ENCODE measurements around the gene CALY. TPM values are rescaled to one million over a fixed set of nuclear protein-coding genes. Genes with fewer than 3 reads are reported as not detected.

CALY gene
- total RNA-seq, 1 donor: not detected

DNA sequence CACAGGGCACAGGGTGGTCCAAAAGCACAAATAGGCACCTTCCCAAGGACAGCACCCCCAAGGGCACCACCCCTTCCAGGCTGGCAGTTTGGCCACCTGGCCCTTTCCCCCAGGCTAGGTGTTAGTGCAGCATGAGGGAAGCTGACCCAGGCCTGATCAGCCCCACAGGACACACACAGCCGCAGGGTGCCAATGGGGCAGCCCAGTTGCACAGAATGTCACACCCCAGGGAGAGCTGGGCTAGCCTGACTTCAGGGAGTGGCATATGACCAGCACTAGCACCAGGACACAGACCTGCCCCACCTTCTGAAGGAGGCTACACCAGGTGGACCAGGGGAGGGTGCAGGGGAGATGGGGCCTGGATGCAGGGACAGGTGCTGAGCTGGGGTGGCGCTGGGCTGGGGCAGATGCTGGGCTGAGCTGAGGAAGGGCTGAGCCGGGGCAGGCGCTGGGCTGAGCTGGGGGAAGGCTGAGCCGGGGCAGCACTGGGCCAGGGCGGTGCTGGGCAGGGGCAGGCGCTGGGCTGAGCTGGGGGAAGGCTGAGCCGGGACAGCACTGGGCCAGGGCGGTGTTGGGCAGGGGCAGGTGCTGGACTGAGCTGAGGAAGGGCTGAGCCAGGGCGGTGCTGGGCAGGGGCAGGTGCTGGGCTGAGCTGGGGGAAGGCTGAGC is 56.2 kb downstream of the CALY start:
- H3K4me3 ChIP-seq (ENCODE audit: insufficient read depth, low read length): no peak overlapping the region
- no peak overlapping the region for H3K27ac ChIP-seq (ENCODE audit: low read depth, low read length)
- peaks cover 34% of the 10 kb centered on the region for H3K36me3 ChIP-seq (ENCODE audit: insufficient read depth, low read length)
- TF ChIP-seq, protein P1, sequence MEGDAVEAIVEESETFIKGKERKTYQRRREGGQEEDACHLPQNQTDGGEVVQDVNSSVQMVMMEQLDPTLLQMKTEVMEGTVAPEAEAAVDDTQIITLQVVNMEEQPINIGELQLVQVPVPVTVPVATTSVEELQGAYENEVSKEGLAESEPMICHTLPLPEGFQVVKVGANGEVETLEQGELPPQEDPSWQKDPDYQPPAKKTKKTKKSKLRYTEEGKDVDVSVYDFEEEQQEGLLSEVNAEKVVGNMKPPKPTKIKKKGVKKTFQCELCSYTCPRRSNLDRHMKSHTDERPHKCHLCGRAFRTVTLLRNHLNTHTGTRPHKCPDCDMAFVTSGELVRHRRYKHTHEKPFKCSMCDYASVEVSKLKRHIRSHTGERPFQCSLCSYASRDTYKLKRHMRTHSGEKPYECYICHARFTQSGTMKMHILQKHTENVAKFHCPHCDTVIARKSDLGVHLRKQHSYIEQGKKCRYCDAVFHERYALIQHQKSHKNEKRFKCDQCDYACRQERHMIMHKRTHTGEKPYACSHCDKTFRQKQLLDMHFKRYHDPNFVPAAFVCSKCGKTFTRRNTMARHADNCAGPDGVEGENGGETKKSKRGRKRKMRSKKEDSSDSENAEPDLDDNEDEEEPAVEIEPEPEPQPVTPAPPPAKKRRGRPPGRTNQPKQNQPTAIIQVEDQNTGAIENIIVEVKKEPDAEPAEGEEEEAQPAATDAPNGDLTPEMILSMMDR (IDR thresholded peaks at IDR 0.05; ENCODE audit: extremely low read depth, low read depth, low read length): no peak
- peaks cover 16% of the 10 kb centered on the region for H3K27me3 ChIP-seq (ENCODE audit: insufficient read depth, low read length)
- peaks cover 10% of the 10 kb centered on the region for H4K20me1 ChIP-seq (ENCODE audit: insufficient read depth, low read length)
- DNase-seq (ENCODE audit: insufficient read length, low spot score, missing footprints): peak; percentile 87
- H2AFZ ChIP-seq (ENCODE audit: low read length): no peak overlapping the region
- no peaks in the 10 kb centered on the region for H3K4me1 ChIP-seq (ENCODE audit: insufficient read depth, low read length)
- no peaks in the 10 kb centered on the region for H3K79me2 ChIP-seq (ENCODE audit: insufficient read depth, low read length)
- no peak overlapping the region for H3K4me2 ChIP-seq (ENCODE audit: insufficient read depth, low read length)
- no peaks in the 10 kb centered on the region for H3K9me3 ChIP-seq (ENCODE audit: low read depth, low read length)

- no peaks in the 10 kb centered on the region for H3K79me2 ChIP-seq (ENCODE audit: insufficient read depth, low read length)
- H2AFZ ChIP-seq (ENCODE audit: low read length): no peak overlapping the region
- no peaks in the 10 kb centered on the region for H3K9me3 ChIP-seq (ENCODE audit: low read depth, low read length)
- peak; percentile 87 for DNase-seq (ENCODE audit: insufficient read length, low spot score, missing footprints)
- peaks cover 25% of the 10 kb centered on the region for H3K36me3 ChIP-seq (ENCODE audit: insufficient read depth, low read length)
- no peak overlapping the region for H3K4me2 ChIP-seq (ENCODE audit: insufficient read depth, low read length)
- H3K27me3 ChIP-seq (ENCODE audit: insufficient read depth, low read length): peaks cover 19% of the 10 kb centered on the region
- no peaks in the 10 kb centered on the region for H3K4me1 ChIP-seq (ENCODE audit: insufficient read depth, low read length)
- TF ChIP-seq, protein P1 (IDR thresholded peaks at IDR 0.05; ENCODE audit: extremely low read depth, low read depth, low read length): no peak
- no peak overlapping the region for H3K4me3 ChIP-seq (ENCODE audit: insufficient read depth, low read length)
- peaks cover 10% of the 10 kb centered on the region for H4K20me1 ChIP-seq (ENCODE audit: insufficient read depth, low read length)
- no peak overlapping the region for H3K27ac ChIP-seq (ENCODE audit: low read depth, low read length)
These were observed 57.1 kb downstream of the CALY start for GRCh38 chr10:133279326-133280226.

- Histone ChIP-seq H2AFZ (ENCODE audit: low read length) (no peak overlapping the region), H3K4me2 (ENCODE audit: insufficient read depth, low read length) (no peak overlapping the region), H3K27ac (ENCODE audit: low read depth, low read length) (no peak overlapping the region)
These were observed 58.0 kb downstream of the CALY start for GRCh38 chr10:133278577-133279265.

More at GRCh38 chr10:133278577-133279265, 58.0 kb downstream of the CALY start:
- TF ChIP-seq, protein P1 (IDR thresholded peaks at IDR 0.05; ENCODE audit: extremely low read depth, low read depth, low read length): no peak
- H3K9me3 ChIP-seq (ENCODE audit: low read depth, low read length): no peaks in the 10 kb centered on the region
- no peaks in the 10 kb centered on the region for H3K4me1 ChIP-seq (ENCODE audit: insufficient read depth, low read length)
- H3K79me2 ChIP-seq (ENCODE audit: insufficient read depth, low read length): no peaks in the 10 kb centered on the region
- no peak overlapping the region for H3K4me3 ChIP-seq (ENCODE audit: insufficient read depth, low read length)
- DNase-seq (ENCODE audit: insufficient read length, low spot score, missing footprints): peak; percentile 91
- H4K20me1 ChIP-seq (ENCODE audit: insufficient read depth, low read length): peaks cover 10% of the 10 kb centered on the region
- peaks cover 24% of the 10 kb centered on the region for H3K36me3 ChIP-seq (ENCODE audit: insufficient read depth, low read length)
- peaks cover 19% of the 10 kb centered on the region for H3K27me3 ChIP-seq (ENCODE audit: insufficient read depth, low read length)

Data from osteoblast (primary cell).